Heart left ventricle (tissue), 16 donors: Measurements from ENCODE around the gene IL32. TPM values are rescaled to one million over a fixed set of nuclear protein-coding genes. Genes with fewer than 3 reads are reported as not detected.
"Not testable (repeated sequence)": the region's sequence is repeated elsewhere in the genome, so short reads cannot be mapped to it uniquely, and the experiment has no call there.

Experiments
- ATAC-seq, 4 donors: fragments of 200-7000 bp; cut with Tn5 transposase; one replicate each; pipeline ENCODE4 v1.9.1; 2020 to 2022; ENCODE audit warnings: moderate library complexity in 4 of 4, mild to moderate bottlenecking in 3 of 4, moderate number of reproducible peaks in 1 of 4
- DNase-seq, 5 donors: peaks; one replicate each; pipeline ENCODE4 v3.0.0-alpha.2; 2020
- H3K27ac ChIP-seq, 12 donors: fragments of 200-600 bp; sonication (generic) in 4 of 12; one replicate each; pipeline versions ENCODE4 v1.5.0 to v1.8.0; 2016 to 2022; ENCODE audit warnings: mild to moderate bottlenecking in 2 of 12
- H3K27me3 ChIP-seq, 9 donors: fragments of 200-600 bp; sonication (generic) in 2 of 9; one replicate each; pipeline versions ENCODE4 v1.5.1 to v1.8.0; 2016 to 2022; ENCODE audit warnings: mild to moderate bottlenecking in 3 of 9
- H3K36me3 ChIP-seq, 9 donors: fragments of 200-600 bp; sonication (generic) in 2 of 9; one replicate each; pipeline versions ENCODE4 v1.5.0 to v1.8.0; 2018 to 2022; ENCODE audit warnings: mild to moderate bottlenecking in 2 of 9
- H3K4me1 ChIP-seq, 12 donors: fragments of 200-600 bp; sonication (generic) in 4 of 12; one replicate each; pipeline versions ENCODE4 v1.5.0 to v1.8.0; 2016 to 2022; ENCODE audit warnings: mild to moderate bottlenecking in 3 of 12
- H3K4me3 ChIP-seq, 12 donors: fragments of 200-600 bp; sonication (generic) in 4 of 12; one replicate each; pipeline versions ENCODE4 v1.5.0 to v1.8.0; 2017 to 2022; ENCODE audit warnings: mild to moderate bottlenecking in 9 of 12, moderate library complexity in 4 of 12
- H3K9me3 ChIP-seq, 12 donors: fragments of 200-600 bp; sonication (generic) in 4 of 12; one replicate each; pipeline versions ENCODE4 v1.5.0 to v1.8.0; 2016 to 2022; ENCODE audit warnings: mild to moderate bottlenecking in 1 of 12
- POLR2A ChIP-seq, 2 donors: fragments of 450-650 bp; IDR thresholded peaks; one replicate each; pipeline ENCODE4 v1.6.1; 2017; ENCODE audit warnings: antibody characterized with exemption in 2 of 2, mild to moderate bottlenecking in 2 of 2, moderate library complexity in 2 of 2
- WGBS, 4 donors: extraction: QIAGEN DNeasy Blood & Tissue Kit in 2 of 4; methylation state at CpG; one replicate each; pipeline versions ENCODE4 v1.1.5 to v1.1.7; 2013 to 2018; 5-methylcytosine and 5-hydroxymethylcytosine counted together
- intact Hi-C, 10 donors: fragments of 100-400 bp; cut with DNase I; formaldehyde crosslinking; loops; one replicate each; pipeline versions ENCODE4 v1.11.1 to v1.14.2; 2022
- polyA plus RNA-seq, 2 donors: library from polyadenylated mRNA; stranded (reverse); fragments of 200-250 nt; gene quantifications; one replicate each; pipeline ENCODE4 v1.2.3, GENCODE V29; 2013
- total RNA-seq, 9 donors: library from RNA; depleted of rRNA in 2 of 9; stranded (reverse); fragments of >200 nt in 2 of 9; fragmentation: NEBNext Ultra II Directional in 3 of 9; extraction: Animal tissue kit (Norgen Biotek cat#: 25700) in 3 of 9; gene quantifications; one replicate each; pipeline versions ENCODE4 v1.1.0 to v1.2.4, GENCODE V29; 2016 to 2023
- TF ChIP-seq, protein P1 (sequence below), 12 donors: fragments of 200-600 bp; sonication (generic) in 4 of 12; IDR thresholded peaks; one replicate each; pipeline versions ENCODE4 v1.5.0 to v1.8.0; 2018 to 2022; ENCODE audit warnings: antibody characterized with exemption in 12 of 12, mild to moderate bottlenecking in 5 of 12
- donor health status: ischemic (EF 13 %, LVEDD 7.1; RV severe dilation, severe dysfunction).
- donor health status: healthy with polysubstance abuse.
- donor health status: DM: no; HTN: yes; CAD: no.
- donor health status: DM: no; HTN: no; CAD: no.
- donor health status: ischemic (EF 25% LVEDD 6.9; RV normal size, moderate dysfunction).
- donor health status: ischemic (EF 25% LVEDD 5.7; RV mildly dilated, moderate dysfunction).
- donor health status: healthy.
- donor health status: DM: yes; HTN: yes; CAD: no.
- donor health status: ischemic (EF 35%, LVEDD 5.7; RV mildly dilated, moderate dysfunction).
- donor health status: nonischemic (EF 11% LVEDD 7.7; RV severe dilation, severe dysfunction).
- donor health status: DM: yes; HTN: yes; CAD: no.
- donor health status: PGD.
- donor health status: ischemic (EF 29% LVEDD 5.4; RV normal size, mild dysfunction).
- donor health status: nonischemic (EF 23%, LVEDD 6.1; RV moderate dilation, normal function).

Gene IL32
- total and polyA plus RNA-seq, 11 donors, result 20.6 to 241 (median 59.2) TPM

DNA sequence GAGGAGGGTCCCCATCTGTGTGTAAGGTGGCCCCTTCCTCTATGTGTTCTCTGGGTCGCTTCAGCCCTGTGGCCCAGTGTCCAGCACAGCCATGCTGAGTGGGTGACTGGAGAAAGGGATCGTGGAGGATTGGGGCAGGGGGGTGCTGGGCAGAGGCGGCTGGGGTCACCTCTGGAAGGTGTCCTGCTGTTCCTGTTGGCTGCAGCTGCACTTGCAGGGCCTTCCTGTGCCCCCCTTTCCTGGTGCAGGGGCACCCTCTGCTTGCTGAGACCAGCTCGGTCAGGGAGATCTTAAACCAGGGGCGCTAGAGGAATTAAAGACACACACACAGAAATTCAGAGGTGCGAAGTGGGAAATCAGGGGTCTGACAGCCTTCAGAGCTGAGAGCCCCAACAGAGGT, 11.1 kb downstream of the IL32 start:
- no peaks in the 10 kb centered on the region for H3K27me3 ChIP-seq
- peak overlapping the region in 2 of 12 donors; percentile 9 to 83 for H3K27ac ChIP-seq
- H3K9me3 ChIP-seq, result no peaks in the 10 kb centered on the region
- TF ChIP-seq POLR2A (IDR thresholded peaks at IDR 0.05), result no peak
- TF ChIP-seq, protein P1, sequence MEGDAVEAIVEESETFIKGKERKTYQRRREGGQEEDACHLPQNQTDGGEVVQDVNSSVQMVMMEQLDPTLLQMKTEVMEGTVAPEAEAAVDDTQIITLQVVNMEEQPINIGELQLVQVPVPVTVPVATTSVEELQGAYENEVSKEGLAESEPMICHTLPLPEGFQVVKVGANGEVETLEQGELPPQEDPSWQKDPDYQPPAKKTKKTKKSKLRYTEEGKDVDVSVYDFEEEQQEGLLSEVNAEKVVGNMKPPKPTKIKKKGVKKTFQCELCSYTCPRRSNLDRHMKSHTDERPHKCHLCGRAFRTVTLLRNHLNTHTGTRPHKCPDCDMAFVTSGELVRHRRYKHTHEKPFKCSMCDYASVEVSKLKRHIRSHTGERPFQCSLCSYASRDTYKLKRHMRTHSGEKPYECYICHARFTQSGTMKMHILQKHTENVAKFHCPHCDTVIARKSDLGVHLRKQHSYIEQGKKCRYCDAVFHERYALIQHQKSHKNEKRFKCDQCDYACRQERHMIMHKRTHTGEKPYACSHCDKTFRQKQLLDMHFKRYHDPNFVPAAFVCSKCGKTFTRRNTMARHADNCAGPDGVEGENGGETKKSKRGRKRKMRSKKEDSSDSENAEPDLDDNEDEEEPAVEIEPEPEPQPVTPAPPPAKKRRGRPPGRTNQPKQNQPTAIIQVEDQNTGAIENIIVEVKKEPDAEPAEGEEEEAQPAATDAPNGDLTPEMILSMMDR (IDR thresholded peaks at IDR 0.05), result no peak
- intact Hi-C loops, result no loop called here
- WGBS, 4 donors, result 67 to 91% (median 79%) methylated on average over 5 to 6 of the region's 6 CpGs
- peaks cover 0 to 24% (median 0%) of the 10 kb centered on the region in 12 donors for H3K4me1 ChIP-seq
- H3K4me3 ChIP-seq, result no peak overlapping the region
- ATAC-seq (no peak), DNase-seq (peak in 1 of 5 donors; percentile 10)
- peaks cover 0 to 20% (median 4%) of the 10 kb centered on the region in 9 donors for H3K36me3 ChIP-seq

DNA sequence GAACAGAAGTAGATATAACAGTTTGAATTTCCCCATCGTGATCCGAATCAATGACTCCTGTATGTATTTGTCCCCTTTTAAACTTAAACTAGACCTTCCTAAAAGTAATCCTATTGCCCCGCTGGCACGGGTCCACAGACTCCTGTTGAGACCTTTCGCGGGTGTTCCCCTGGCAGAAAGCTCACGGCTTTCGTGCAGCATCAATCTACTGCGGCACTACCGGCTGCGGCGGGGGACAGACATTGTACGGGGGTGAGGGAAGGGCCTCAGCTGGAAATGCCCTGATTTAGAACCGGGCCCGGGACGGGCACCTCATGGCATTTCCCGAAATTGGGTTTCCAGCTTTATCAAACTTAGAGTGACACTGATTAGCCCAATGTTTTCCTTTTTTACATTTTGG, 14.6 kb downstream of the IL32 start:
- WGBS, 4 donors, result 89 to 93% (median 92%) methylated on average over 17 of the region's 17 CpGs

DNA sequence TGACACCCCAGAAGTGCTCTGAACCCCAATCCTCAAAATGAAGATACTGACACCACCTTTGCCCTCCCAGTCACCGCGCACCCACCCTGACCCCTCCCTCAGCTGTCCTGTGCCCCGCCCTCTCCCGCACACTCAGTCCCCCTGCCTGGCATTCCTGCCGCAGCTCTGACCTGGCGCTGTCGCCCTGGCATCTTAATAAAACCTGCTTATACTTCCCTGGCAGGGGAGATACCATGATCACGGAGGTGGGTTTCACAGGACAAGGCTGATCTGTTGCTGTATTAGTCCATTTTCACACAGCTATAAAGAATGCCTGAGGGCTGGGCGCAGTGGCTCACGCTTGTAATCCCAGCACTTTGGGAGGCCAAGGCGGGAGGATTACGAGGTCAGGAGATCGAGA, 16.5 kb downstream of the IL32 start:
- H3K36me3 ChIP-seq, result peaks cover 0 to 18% (median 4%) of the 10 kb centered on the region in 9 donors
- H3K27ac ChIP-seq, H3K9me3 ChIP-seq, H3K4me3 ChIP-seq, H3K27me3 ChIP-seq, DNase-seq, ATAC-seq, intact Hi-C loops: not testable (repeated sequence)
- 93 to 97% (median 95%) methylated on average over 13 of the region's 13 CpGs for WGBS, 4 donors
- peaks cover 0 to 25% (median 8%) of the 10 kb centered on the region in 12 donors for H3K4me1 ChIP-seq

More for the DNA sequence above, 14.6 kb downstream of the IL32 start:
- H3K9me3 ChIP-seq, result no peaks in the 10 kb centered on the region
- TF ChIP-seq, protein P1 (IDR thresholded peaks at IDR 0.05), result no peak
- TF ChIP-seq POLR2A (IDR thresholded peaks at IDR 0.05), result no peak
- ATAC-seq (no peak), DNase-seq (no peak)
- peaks cover 0 to 19% (median 2%) of the 10 kb centered on the region in 12 donors for H3K4me1 ChIP-seq
- intact Hi-C loops, result no loop called here
- peaks cover 0 to 20% (median 4%) of the 10 kb centered on the region in 9 donors for H3K36me3 ChIP-seq
- H3K4me3 ChIP-seq, result no peak overlapping the region
- no peak overlapping the region for H3K27ac ChIP-seq
- no peaks in the 10 kb centered on the region for H3K27me3 ChIP-seq

DNA sequence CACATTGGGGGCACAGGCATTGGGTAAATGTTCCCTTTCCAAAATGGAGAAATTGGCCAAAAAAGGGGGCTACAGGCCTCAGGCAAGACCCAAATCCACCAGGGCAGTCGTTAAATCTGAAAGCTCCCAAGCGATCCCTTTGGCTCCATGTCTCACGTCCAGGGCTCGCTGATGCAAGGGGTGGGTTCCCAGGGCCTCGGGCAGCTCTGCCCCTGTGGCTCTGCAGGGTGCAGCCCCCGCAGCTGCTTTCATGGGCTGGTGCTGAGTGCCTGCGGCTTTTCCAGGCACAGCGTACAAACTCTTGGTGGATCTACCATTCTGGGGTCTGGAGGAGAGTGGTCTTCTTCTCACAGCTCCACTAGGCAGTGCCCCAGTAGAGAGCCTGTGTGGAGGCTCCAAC, 18.0 kb downstream of the IL32 start:
- H3K27me3 ChIP-seq, DNase-seq, H3K36me3 ChIP-seq, ATAC-seq, H3K27ac ChIP-seq, H3K4me3 ChIP-seq, H3K9me3 ChIP-seq, intact Hi-C loops: not testable (repeated sequence)
- H3K4me1 ChIP-seq, result peaks cover 4 to 40% (median 19%) of the 10 kb centered on the region in 12 donors
- WGBS, 4 donors, result 92 to 98% (median 94%) methylated on average over 6 to 8 of the region's 8 CpGs

DNA sequence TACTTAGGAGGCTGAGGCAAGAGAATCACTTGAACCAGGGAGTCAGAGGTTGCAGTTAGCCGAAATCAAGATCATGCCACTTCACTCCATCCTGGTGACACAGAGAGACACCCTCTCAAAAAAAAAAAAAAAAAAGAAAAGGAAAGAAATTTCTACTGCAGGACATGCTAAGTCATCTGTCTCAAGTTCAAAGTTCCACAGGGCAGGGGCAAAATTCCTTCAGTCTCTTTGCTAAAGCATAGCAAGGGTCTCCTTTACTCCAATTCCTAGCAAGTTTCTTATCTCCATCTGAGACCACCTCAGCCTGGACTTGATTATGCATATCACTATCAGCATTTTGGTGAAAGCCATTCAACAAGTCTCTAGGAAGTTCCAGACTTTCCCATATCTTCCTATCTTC, 19.1 kb downstream of the IL32 start:
- Histone ChIP-seq H3K4me1 (peaks cover 4 to 43% (median 19%) of the 10 kb centered on the region in 12 donors), H3K4me3 (no peak overlapping the region), H3K27ac (no peak overlapping the region), H3K36me3 (peaks cover 0 to 7% (median 0%) of the 10 kb centered on the region in 9 donors), H3K27me3 (no peaks in the 10 kb centered on the region), H3K9me3 (no peaks in the 10 kb centered on the region)
- 91 to 100% (median 96%) methylated on average over 1 of the region's 1 CpG for WGBS, 4 donors
- intact Hi-C loops, result no loop called here
- DNase-seq (no peak), ATAC-seq (no peak)
- no peak for TF ChIP-seq POLR2A (IDR thresholded peaks at IDR 0.05)
- TF ChIP-seq, protein P1 (IDR thresholded peaks at IDR 0.05), result no peak
